ENCODE measurements around the gene PSMA2. TPM values are rescaled to one million over a fixed set of nuclear protein-coding genes. Genes with fewer than 3 reads are reported as not detected.

The PSMA2 gene
- total RNA-seq, 3 donors from 2014 or later, result 52.1 to 69.9 (median 60.2) TPM

- no peak for DNase-seq (ENCODE audit: low spot score in 2 of 2)
- intact Hi-C loops (cut with DNase I; ENCODE audit: low total_unique reads), result loop anchor here (2.0 kb wide), 1 partner anchor 14 kb away; no protein-coding TSS in a partner anchor
- TF ChIP-seq, protein P1, sequence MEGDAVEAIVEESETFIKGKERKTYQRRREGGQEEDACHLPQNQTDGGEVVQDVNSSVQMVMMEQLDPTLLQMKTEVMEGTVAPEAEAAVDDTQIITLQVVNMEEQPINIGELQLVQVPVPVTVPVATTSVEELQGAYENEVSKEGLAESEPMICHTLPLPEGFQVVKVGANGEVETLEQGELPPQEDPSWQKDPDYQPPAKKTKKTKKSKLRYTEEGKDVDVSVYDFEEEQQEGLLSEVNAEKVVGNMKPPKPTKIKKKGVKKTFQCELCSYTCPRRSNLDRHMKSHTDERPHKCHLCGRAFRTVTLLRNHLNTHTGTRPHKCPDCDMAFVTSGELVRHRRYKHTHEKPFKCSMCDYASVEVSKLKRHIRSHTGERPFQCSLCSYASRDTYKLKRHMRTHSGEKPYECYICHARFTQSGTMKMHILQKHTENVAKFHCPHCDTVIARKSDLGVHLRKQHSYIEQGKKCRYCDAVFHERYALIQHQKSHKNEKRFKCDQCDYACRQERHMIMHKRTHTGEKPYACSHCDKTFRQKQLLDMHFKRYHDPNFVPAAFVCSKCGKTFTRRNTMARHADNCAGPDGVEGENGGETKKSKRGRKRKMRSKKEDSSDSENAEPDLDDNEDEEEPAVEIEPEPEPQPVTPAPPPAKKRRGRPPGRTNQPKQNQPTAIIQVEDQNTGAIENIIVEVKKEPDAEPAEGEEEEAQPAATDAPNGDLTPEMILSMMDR (IDR thresholded peaks at IDR 0.05), result no peak
- no peak for TF ChIP-seq POLR2AphosphoS5 (IDR thresholded peaks at IDR 0.05)
- no peak for TF ChIP-seq POLR2A (IDR thresholded peaks at IDR 0.05)
- Histone ChIP-seq H3K4me1 (peaks cover 0 to 1% of the 10 kb centered on the region in 2 donors), H3K36me3 (peaks cover 5% of the 10 kb centered on the region), H3K27me3 (no peaks in the 10 kb centered on the region), H3K4me3 (no peak overlapping the region), H3K27ac (no peak overlapping the region), H3K9me3 (no peaks in the 10 kb centered on the region)
Observed at GRCh38 chr7:42924223-42924838, 7.6 kb downstream of the PSMA2 start.

DNA sequence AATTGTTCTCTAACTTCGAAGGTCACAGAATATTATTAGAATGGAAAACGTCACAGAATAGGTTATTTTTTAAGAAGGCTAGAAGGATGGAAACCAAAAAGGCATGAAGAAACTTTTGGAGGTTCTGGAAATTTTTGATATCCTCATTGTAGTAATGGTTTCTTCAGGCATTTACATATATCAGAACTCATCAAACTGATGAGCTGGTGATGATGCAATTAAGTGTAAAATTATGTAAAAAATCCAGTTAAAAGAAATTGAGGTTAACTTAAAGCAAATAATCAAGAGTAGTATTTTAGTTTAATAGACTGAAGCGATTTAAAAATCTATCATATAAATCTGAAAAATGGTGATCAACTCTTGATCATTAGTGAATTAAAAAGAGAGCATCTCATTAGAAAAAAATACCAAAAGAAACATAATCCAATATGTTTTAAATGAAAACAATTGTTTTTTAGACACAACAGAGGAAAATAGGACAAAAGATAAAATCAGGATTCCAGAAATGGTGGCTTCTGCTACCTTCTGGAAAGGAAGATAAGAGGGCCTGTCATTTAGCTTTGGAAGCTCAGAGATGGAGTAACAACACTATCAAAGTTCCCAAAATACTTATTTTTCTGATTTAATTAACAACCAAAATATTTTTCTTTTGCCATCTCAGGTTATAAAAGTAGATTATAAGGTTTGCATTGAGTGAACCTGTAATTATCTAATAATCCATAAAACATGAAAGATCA, 9.8 kb downstream of the PSMA2 start:
- Histone ChIP-seq H3K4me1 (no peaks in the 10 kb centered on the region), H3K4me3 (no peak overlapping the region), H3K27ac (no peak overlapping the region), H3K27me3 (no peaks in the 10 kb centered on the region), H3K36me3 (peaks cover 5% of the 10 kb centered on the region), H3K9me3 (no peaks in the 10 kb centered on the region)
- intact Hi-C loops (cut with DNase I; ENCODE audit: low total_unique reads), result no loop called here
- no peak for TF ChIP-seq POLR2AphosphoS5 (IDR thresholded peaks at IDR 0.05)
- TF ChIP-seq, protein P1 (IDR thresholded peaks at IDR 0.05), result no peak
- no peak for TF ChIP-seq POLR2A (IDR thresholded peaks at IDR 0.05)
- DNase-seq (ENCODE audit: low spot score in 2 of 2), result no peak

GRCh38 chr7:42915356-42915755, 16.6 kb downstream of the PSMA2 start:
- H3K4me3 ChIP-seq, result no peak overlapping the region
- TF ChIP-seq, protein P1 (IDR thresholded peaks at IDR 0.05), result no peak
- TF ChIP-seq POLR2A (IDR thresholded peaks at IDR 0.05) (no peak), POLR2AphosphoS5 (IDR thresholded peaks at IDR 0.05) (no peak)
- intact Hi-C loops (cut with DNase I; ENCODE audit: low total_unique reads), result no loop called here
- H3K9me3 ChIP-seq, result no peaks in the 10 kb centered on the region
- DNase-seq (ENCODE audit: low spot score in 2 of 2), result no peak
- peaks cover 0 to 7% of the 10 kb centered on the region in 2 donors for H3K4me1 ChIP-seq
- peaks cover 5% of the 10 kb centered on the region for H3K36me3 ChIP-seq
- peak overlapping the region; percentile 52 to 78 for H3K27ac ChIP-seq
- H3K27me3 ChIP-seq, result no peaks in the 10 kb centered on the region

DNA sequence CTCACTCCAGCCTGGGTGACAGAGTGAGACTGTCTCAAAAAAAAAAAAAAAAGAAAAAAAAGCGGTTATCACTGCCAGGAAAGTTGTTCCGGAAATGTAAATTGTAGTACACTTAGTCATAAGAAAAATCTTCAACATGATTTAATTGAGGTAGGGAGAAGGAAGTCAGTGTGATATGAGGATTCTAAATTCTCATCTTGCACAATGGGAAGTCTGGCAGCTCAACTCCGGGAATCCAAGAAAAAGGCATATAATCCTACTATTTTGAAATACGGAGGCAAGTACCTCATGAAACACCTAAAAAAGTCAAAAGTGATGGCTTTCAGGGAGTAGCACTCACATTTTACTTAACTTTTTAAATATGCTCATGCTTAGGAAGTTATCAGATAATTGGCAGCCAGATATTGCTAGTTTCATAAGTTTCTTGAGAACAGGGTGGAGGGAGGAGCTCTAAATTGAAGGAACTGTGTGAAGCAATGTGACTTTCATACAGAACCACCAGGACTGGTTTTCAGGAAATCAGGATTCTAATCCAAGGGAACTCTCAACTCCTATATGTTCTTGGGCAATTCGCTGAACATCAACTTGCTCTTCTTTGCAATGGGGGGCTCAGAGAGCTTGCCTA, 17.4 kb downstream of the PSMA2 start:
- no peak for DNase-seq (ENCODE audit: low spot score in 2 of 2)
- H3K9me3 ChIP-seq, result no peaks in the 10 kb centered on the region
- H3K36me3 ChIP-seq, result no peaks in the 10 kb centered on the region
- no peak overlapping the region for H3K4me3 ChIP-seq
- H3K4me1 ChIP-seq, result peaks cover 0 to 8% of the 10 kb centered on the region in 2 donors
- intact Hi-C loops (cut with DNase I; ENCODE audit: low total_unique reads), result no loop called here
- H3K27me3 ChIP-seq, result no peaks in the 10 kb centered on the region
- peak overlapping the region; percentile 52 to 73 for H3K27ac ChIP-seq
- no peak for TF ChIP-seq POLR2A (IDR thresholded peaks at IDR 0.05)
- TF ChIP-seq POLR2AphosphoS5 (IDR thresholded peaks at IDR 0.05), result no peak
- TF ChIP-seq, protein P1 (IDR thresholded peaks at IDR 0.05), result no peak

GRCh38 chr7:42914009-42914408, 18.0 kb downstream of the PSMA2 start:
- Histone ChIP-seq H3K36me3 (no peaks in the 10 kb centered on the region), H3K4me1 (peaks cover 0 to 8% of the 10 kb centered on the region in 2 donors), H3K27ac (peak overlapping the region; percentile 54 to 73), H3K9me3 (no peaks in the 10 kb centered on the region), H3K27me3 (no peaks in the 10 kb centered on the region), H3K4me3 (no peak overlapping the region)
- DNase-seq (ENCODE audit: low spot score in 2 of 2), result no peak
- TF ChIP-seq, protein P1 (IDR thresholded peaks at IDR 0.05), result no peak
- TF ChIP-seq POLR2AphosphoS5 (IDR thresholded peaks at IDR 0.05) (no peak), POLR2A (IDR thresholded peaks at IDR 0.05) (no peak)
- intact Hi-C loops (cut with DNase I; ENCODE audit: low total_unique reads), result no loop called here

All from breast epithelium (tissue), 4 donors.